Kidney epithelial cell (primary cell): ENCODE results near the gene BTBD16. TPM values are rescaled to one million over a fixed set of nuclear protein-coding genes. Genes with fewer than 3 reads are reported as not detected.

Source experiments
- DNase-seq: peaks from one replicate; pipeline ENCODE4 v3.0.0-alpha.2; 2010; ENCODE audit warnings: low read depth
- H3K27me3 ChIP-seq: 2 replicates; pipeline ENCODE4 v1.6.0; 2011; ENCODE audit warnings: low read length; ENCODE audit not compliant: control insufficient read depth, insufficient read depth
- H3K36me3 ChIP-seq: 2 replicates; pipeline ENCODE4 v1.5.1; 2011; ENCODE audit warnings: low read length; ENCODE audit not compliant: control insufficient read depth, insufficient read depth
- H3K4me3 ChIP-seq: 2 replicates; pipeline ENCODE4 v1.5.1; 2011; ENCODE audit warnings: low read depth, mild to moderate bottlenecking, control low read depth, low read length
- CTCF ChIP-seq: IDR thresholded peaks from 2 replicates; pipeline ENCODE4 v1.5.1; 2011; ENCODE audit warnings: mild to moderate bottlenecking, moderate library complexity, low read length, control low read depth, inconsistent platforms; ENCODE audit not compliant: insufficient read depth, poor library complexity, severe bottlenecking
- total RNA-seq: library from RNA; depleted of rRNA; stranded (reverse); fragments of >200 nt; gene quantifications from 2 replicates; pipeline ENCODE4 v1.2.3, GENCODE V29; 2015

The BTBD16 gene
- 2.0 TPM in 1 of 2 replicates, not detected in the other for total RNA-seq

GRCh38 chr10:122271076-122271475 is at the start of gene BTBD16:
Gene BTBD16, plus strand, starts transcription at chr10:122271296. Its CDS starts 3,786 bp downstream, at chr10:122275082.
- Histone ChIP-seq H3K27me3 (no peaks in the 10 kb centered on the region), H3K4me3 (no peak within 1 kb of the TSS), H3K36me3 (no peaks in the 10 kb centered on the region)
- DNase-seq = no peak
- no peak for TF ChIP-seq CTCF

GRCh38 chr10:122221958-122222357 is 49.1 kb upstream of the BTBD16 start:
- no peaks in the 10 kb centered on the region for H3K27me3 ChIP-seq

GRCh38 chr10:122222638-122223037 is 48.5 kb upstream of the BTBD16 start:
- H3K27me3 ChIP-seq = no peaks in the 10 kb centered on the region
- DNase-seq = no peak
- H3K4me3 ChIP-seq = no peak overlapping the region
- H3K36me3 ChIP-seq = no peaks in the 10 kb centered on the region
- TF ChIP-seq CTCF = no peak

More at GRCh38 chr10:122221958-122222357, 49.1 kb upstream of the BTBD16 start:
- no peaks in the 10 kb centered on the region for H3K36me3 ChIP-seq
- no peak for TF ChIP-seq CTCF
- no peak for DNase-seq
- no peak overlapping the region for H3K4me3 ChIP-seq

- no peak for TF ChIP-seq CTCF
- no peaks in the 10 kb centered on the region for H3K27me3 ChIP-seq
- no peak overlapping the region for H3K4me3 ChIP-seq
- DNase-seq = no peak
- no peaks in the 10 kb centered on the region for H3K36me3 ChIP-seq
These were observed 46.9 kb upstream of the BTBD16 start for GRCh38 chr10:122224159-122224558.

GRCh38 chr10:122225330-122225729 is 45.8 kb upstream of the BTBD16 start:
- Histone ChIP-seq H3K27me3 (no peaks in the 10 kb centered on the region), H3K4me3 (no peak overlapping the region), H3K36me3 (peaks cover 1% of the 10 kb centered on the region)
- no peak for DNase-seq
- TF ChIP-seq CTCF = no peak

- Histone ChIP-seq H3K36me3 (peaks cover 1% of the 10 kb centered on the region), H3K4me3 (no peak overlapping the region), H3K27me3 (no peaks in the 10 kb centered on the region)
- no peak for DNase-seq
- TF ChIP-seq CTCF = no peak
These were observed 43.3 kb upstream of the BTBD16 start for GRCh38 chr10:122227754-122228153.
